Measurements from ENCODE around the gene KCNH2.

- TF ChIP-seq RFX5 (IDR thresholded peaks at IDR 0.05; ENCODE audit: low read length) (no peak), POLR2AphosphoS5 (IDR thresholded peaks at IDR 0.05; ENCODE audit: low read depth, low read length) (no peak), NRF1 (IDR thresholded peaks at IDR 0.05; ENCODE audit: low read depth, low read length) (no peak), CTCF (IDR thresholded peaks at IDR 0.05) (no peak), FOSL2 (IDR thresholded peaks at IDR 0.05; ENCODE audit: borderline replicate concordance, low read depth) (no peak)
Measured at GRCh38 chr7:150993511-150993910, 15.4 kb upstream of the KCNH2 start.
